ENCODE results near the gene ASPDH.
"Not testable (repeated sequence)": the region's sequence is repeated elsewhere in the genome, so short reads cannot be mapped to it uniquely, and the experiment has no call there.

The ASPDH gene

GRCh38 chr19:50547385-50548190 lies 33.9 kb upstream of the ASPDH start:
- DNase-seq: no peak

GRCh38 chr19:50546527-50547221 lies 33.0 kb upstream of the ASPDH start:
- no peak for DNase-seq

- DNase-seq: no peak
Observed at GRCh38 chr19:50542943-50543342, 29.2 kb upstream of the ASPDH start.

GRCh38 chr19:50537769-50538230 lies 24.1 kb upstream of the ASPDH start:
- peak; percentile 54 for DNase-seq

- no peak for DNase-seq
Observed at GRCh38 chr19:50537306-50537685, 23.6 kb upstream of the ASPDH start.

GRCh38 chr19:50536662-50537305 lies 23.1 kb upstream of the ASPDH start:
- DNase-seq: no peak

GRCh38 chr19:50535672-50536187 lies 22.0 kb upstream of the ASPDH start:
- no peak for DNase-seq

GRCh38 chr19:50534478-50534877 lies 20.8 kb upstream of the ASPDH start:
- no peak for DNase-seq

- DNase-seq: no peak
Observed at GRCh38 chr19:50532952-50533351, 19.2 kb upstream of the ASPDH start.

- no peak for DNase-seq
Observed at GRCh38 chr19:50531171-50531612, 17.5 kb upstream of the ASPDH start.

GRCh38 chr19:50528052-50528451 lies 14.3 kb upstream of the ASPDH start:
- not testable (repeated sequence) for DNase-seq

- DNase-seq: no peak
Observed at GRCh38 chr19:50522881-50523280, 9.2 kb upstream of the ASPDH start.

- DNase-seq: no peak
Observed at GRCh38 chr19:50520822-50521465, 7.2 kb upstream of the ASPDH start.

GRCh38 chr19:50519006-50519575 lies 5.4 kb upstream of the ASPDH start:
- no peak for DNase-seq

- no peak for DNase-seq
Observed at GRCh38 chr19:50518091-50519005, 4.6 kb upstream of the ASPDH start.

GRCh38 chr19:50517704-50518075 lies 4.0 kb upstream of the ASPDH start:
- no peak for DNase-seq

GRCh38 chr19:50516964-50517703 lies 3.4 kb upstream of the ASPDH start:
- DNase-seq: no peak

- DNase-seq: no peak
Observed at GRCh38 chr19:50516456-50516855, 2.7 kb upstream of the ASPDH start.

- no peak for DNase-seq
Observed at GRCh38 chr19:50515168-50515561, 1.5 kb upstream of the ASPDH start.

GRCh38 chr19:50514346-50515167 lies 844 bp upstream of the ASPDH start:
- DNase-seq: no peak
